Adrenal gland (tissue), 5 donors: ENCODE results near the gene SLC5A5.

Source experiments
- CTCF ChIP-seq, 6 experiments: fragments of 450-650 bp in 4 of 6; fragments of 200-600 bp in 2 of 6; sonication (generic) in 1 of 6; IDR thresholded peaks; 1 replicate in 5 of 6; 2 replicates in 1 of 6; pipeline versions ENCODE4 v1.5.1 to v1.8.0; 2016 to 2021; ENCODE audit warnings: antibody characterized with exemption in 6 of 6, mild to moderate bottlenecking in 2 of 6, moderate library complexity in 1 of 6
- POLR2A ChIP-seq, 2 donors: fragments of 450-650 bp; IDR thresholded peaks; one replicate each; pipeline ENCODE4 v1.6.1; 2017; ENCODE audit warnings: antibody characterized with exemption in 2 of 2, mild to moderate bottlenecking in 2 of 2, moderate library complexity in 1 of 2
- donor health status: DM: no; HTN: no; CAD: no.

- TF ChIP-seq CTCF (IDR thresholded peaks at IDR 0.05) (no peak), POLR2A (IDR thresholded peaks at IDR 0.05) (no peak)
These were observed 2.3 kb downstream of the SLC5A5 start for GRCh38 chr19:17873786-17874757.
